IMR-90 (cell line): ENCODE results near the gene CPN2. TPM values are rescaled to one million over a fixed set of nuclear protein-coding genes. Genes with fewer than 3 reads are reported as not detected.

Experiments
- CTCF ChIP-seq: conservative IDR thresholded peaks from 2 replicates; pipeline ENCODE4 v1.5.1; 2012; ENCODE audit warnings: mild to moderate bottlenecking, low read depth, low read length, improper control_type of control experiment
- FOS ChIP-seq: fragments of 150-350 bp; IDR thresholded peaks from 2 replicates; pipeline ENCODE4 v1.6.1; 2016; ENCODE audit warnings: low read depth, low read length
- SMC3 ChIP-seq: fragments of 150-350 bp; IDR thresholded peaks from 2 replicates; pipeline ENCODE4 v1.6.1; 2016; ENCODE audit warnings: low read depth, mild to moderate bottlenecking, antibody characterized with exemption, low read length, moderate library complexity
- polyA plus RNA-seq, 3 experiments: library from polyadenylated mRNA; depleted of rRNA; stranded (reverse); fragments of >200 nt; gene quantifications; 2 replicates each; pipeline ENCODE4 v1.2.3, GENCODE V29; 2012; ENCODE audit warnings: low replicate concordance in 1 of 3
- total RNA-seq: library from RNA; depleted of rRNA; stranded (reverse); fragments of >200 nt; gene quantifications from 2 replicates; pipeline ENCODE4 v1.2.3, GENCODE V29; 2012

CPN2 gene
- total and polyA plus RNA-seq, 2 of the 4 experiments (the other 2 are of a cell fraction), result 0.07 TPM; not detected in 1

- peak; percentile 97 for TF ChIP-seq CTCF
- peak; percentile 87 for TF ChIP-seq SMC3
- TF ChIP-seq FOS, result no peak
These were observed 17.7 kb downstream of the CPN2 start (continued) for GRCh38 chr3:194333212-194333980.
